Endometrium (tissue), 2 donors: ENCODE data around the gene SYNJ2.

ENCODE experiments used
- FAIRE-seq: peaks from 2 replicates; lab custom pipeline; 2012; peaks lifted over from hg19 to GRCh38; lab: Jason Lieb, UNC
- donor health status: control.
- donor health status: control.

Gene SYNJ2

DNA sequence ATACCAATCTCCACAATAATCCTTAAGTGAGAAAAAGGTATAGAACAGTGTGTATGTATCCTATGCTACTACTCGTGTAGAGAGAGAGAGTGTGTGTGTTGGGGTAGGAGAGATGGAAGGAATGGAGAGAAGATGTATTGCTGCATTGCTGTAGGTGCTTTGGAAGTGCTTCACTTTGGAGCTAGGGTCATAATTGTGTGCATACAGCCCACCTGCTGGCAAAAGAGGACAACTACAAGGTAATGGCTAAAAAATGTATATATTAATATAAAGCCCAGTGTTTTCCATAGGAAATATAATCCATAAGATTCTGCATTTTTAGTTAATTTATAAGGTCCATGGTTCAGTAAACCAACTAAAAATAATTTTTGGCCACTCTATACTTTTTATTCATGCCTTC is 150.3 kb downstream of the SYNJ2 start:
- no peak for FAIRE-seq

GRCh38 chr6:158142789-158143188 is 161.1 kb downstream of the SYNJ2 start:
- no peak for FAIRE-seq

DNA sequence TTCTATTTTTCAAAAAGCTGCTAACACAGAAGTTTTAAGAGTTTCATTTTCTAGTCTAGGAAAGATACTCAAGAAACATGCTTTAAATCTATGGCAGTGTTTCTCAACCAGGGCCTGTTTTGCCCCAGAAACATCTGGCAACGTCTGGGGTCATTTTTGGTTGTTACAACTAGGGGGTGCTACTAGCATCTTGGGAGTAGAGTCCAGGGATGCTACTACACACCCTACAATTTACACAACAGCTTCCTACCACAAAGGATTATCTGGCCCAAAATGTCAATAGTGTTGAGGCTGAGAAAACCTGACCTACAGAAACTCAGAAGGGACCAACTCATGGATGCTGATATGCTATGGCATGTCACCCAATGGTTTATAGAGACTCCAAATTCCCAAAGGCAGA is 162.0 kb downstream of the SYNJ2 start:
- FAIRE-seq, result no peak
